GM10266 (cell line): ENCODE measurements around the gene FAM234B.

Source experiments
- DNase-seq: peaks from one replicate; pipeline ENCODE4 v3.0.0; 2012; ENCODE audit errors: extremely low spot score
- CTCF ChIP-seq: IDR thresholded peaks from 2 replicates; pipeline ENCODE4 v1.5.1; 2012; ENCODE audit warnings: mild to moderate bottlenecking, low read depth; ENCODE audit not compliant: control insufficient read depth, insufficient read depth; ENCODE audit errors: missing control alignments

FAM234B gene

GRCh38 chr12:13128291-13128965, 84.2 kb downstream of the FAM234B start:
- no peak for DNase-seq
- no peak for TF ChIP-seq CTCF

- no peak for TF ChIP-seq CTCF
- no peak for DNase-seq
Measured at GRCh38 chr12:13130981-13131380, 86.8 kb downstream of the FAM234B start.
